Esophagus muscularis mucosa (tissue), 4 donors: ENCODE data around the gene SFSWAP. TPM values are rescaled to one million over a fixed set of nuclear protein-coding genes. Genes with fewer than 3 reads are reported as not detected.

Experiments
- DNase-seq: peaks from one replicate; pipeline ENCODE4 v3.0.0-alpha.2; 2017; ENCODE audit errors: extremely low spot score
- H3K27ac ChIP-seq, 4 donors: fragments of 200-600 bp; sonication (generic); replicated peaks in 1 of 4; 1 replicate in 3 of 4; 2 replicates in 1 of 4; pipeline ENCODE4 v1.5.1; 2016 to 2019; ENCODE audit warnings: mild to moderate bottlenecking in 1 of 4
- H3K27me3 ChIP-seq, 4 donors: fragments of 200-600 bp; sonication (generic); one replicate each; pipeline versions ENCODE4 v1.5.1 to v1.6.0; 2016 to 2019
- H3K36me3 ChIP-seq, 4 donors: fragments of 200-600 bp; sonication (generic); one replicate each; pipeline ENCODE4 v1.5.1; 2016 to 2019
- H3K4me1 ChIP-seq, 4 donors: fragments of 200-600 bp; sonication (generic); one replicate each; pipeline ENCODE4 v1.5.1; 2016 to 2019
- H3K4me3 ChIP-seq, 4 donors: fragments of 200-600 bp; sonication (generic); 1 replicate in 2 of 4; 2 replicates in 2 of 4; pipeline ENCODE4 v1.5.1; 2016 to 2019; ENCODE audit warnings: mild to moderate bottlenecking in 4 of 4, moderate library complexity in 1 of 4
- H3K9me3 ChIP-seq, 4 donors: fragments of 200-600 bp; sonication (generic); 1 replicate in 3 of 4; 2 replicates in 1 of 4; pipeline ENCODE4 v1.5.1; 2016 to 2019
- EP300 ChIP-seq: sonication (generic); formaldehyde crosslinking; IDR thresholded peaks from one replicate; pipeline ENCODE4 v1.6.1; 2017; ENCODE audit warnings: antibody characterized with exemption
- POLR2A ChIP-seq: fragments of 450-650 bp; IDR thresholded peaks from one replicate; pipeline ENCODE4 v1.6.1; 2017; ENCODE audit warnings: antibody characterized with exemption, moderate library complexity, mild to moderate bottlenecking, low read depth
- POLR2AphosphoS5 ChIP-seq, 2 donors: sonication (generic); formaldehyde crosslinking; IDR thresholded peaks; one replicate each; pipeline ENCODE4 v1.6.1; 2017; ENCODE audit warnings: antibody characterized with exemption in 2 of 2
- WGBS: methylation state at CpG from one replicate; pipeline ENCODE4 v1.1.5; 2018; 5-methylcytosine and 5-hydroxymethylcytosine counted together
- intact Hi-C: fragments of 100-400 bp; cut with DNase I; formaldehyde crosslinking; loops from one replicate; pipeline ENCODE4 v1.15.1; 2023
- total RNA-seq, 4 donors: library from RNA; depleted of rRNA; stranded (reverse); fragments of >200 nt; gene quantifications; one replicate each; pipeline versions ENCODE4 v1.1.0 to v1.2.1, GENCODE V29; 2016
- TF ChIP-seq, protein P1 (sequence below), 3 experiments: fragments of 200-600 bp in 2 of 3; fragments of 450-650 bp in 1 of 3; sonication (generic) in 2 of 3; IDR thresholded peaks; one replicate each; pipeline ENCODE4 v1.5.1; 2017 to 2019; ENCODE audit warnings: antibody characterized with exemption in 3 of 3, mild to moderate bottlenecking in 2 of 3, moderate library complexity in 1 of 3

Gene SFSWAP
- total RNA-seq, 4 donors from 2014 or later = 21.7 to 28.2 (median 25.0) TPM

DNA sequence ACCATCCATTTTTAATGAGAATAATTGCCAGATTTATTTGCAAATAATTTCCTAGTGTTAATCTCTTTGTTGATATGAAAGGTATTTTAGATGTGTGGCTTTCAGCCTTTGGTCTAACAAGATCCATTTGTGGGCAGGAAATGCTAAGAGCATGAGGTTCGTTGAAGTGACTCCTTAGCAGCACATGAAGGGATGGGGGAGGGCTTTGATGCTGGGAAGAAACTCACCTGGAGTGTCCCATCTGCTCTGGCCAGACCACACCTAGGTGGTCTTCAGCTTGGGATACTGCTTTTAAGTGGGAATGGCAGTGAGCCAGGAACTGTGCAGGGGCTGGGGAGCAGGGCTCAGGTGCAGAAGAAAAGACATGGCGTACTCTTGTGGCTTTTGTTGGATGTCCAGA, 13.6 kb downstream of the SFSWAP start:
- intact Hi-C loops = no loop called here
- TF ChIP-seq POLR2AphosphoS5 (IDR thresholded peaks at IDR 0.05) = no peak
- no peak for TF ChIP-seq POLR2A
- no peak for TF ChIP-seq EP300
- TF ChIP-seq, protein P1, sequence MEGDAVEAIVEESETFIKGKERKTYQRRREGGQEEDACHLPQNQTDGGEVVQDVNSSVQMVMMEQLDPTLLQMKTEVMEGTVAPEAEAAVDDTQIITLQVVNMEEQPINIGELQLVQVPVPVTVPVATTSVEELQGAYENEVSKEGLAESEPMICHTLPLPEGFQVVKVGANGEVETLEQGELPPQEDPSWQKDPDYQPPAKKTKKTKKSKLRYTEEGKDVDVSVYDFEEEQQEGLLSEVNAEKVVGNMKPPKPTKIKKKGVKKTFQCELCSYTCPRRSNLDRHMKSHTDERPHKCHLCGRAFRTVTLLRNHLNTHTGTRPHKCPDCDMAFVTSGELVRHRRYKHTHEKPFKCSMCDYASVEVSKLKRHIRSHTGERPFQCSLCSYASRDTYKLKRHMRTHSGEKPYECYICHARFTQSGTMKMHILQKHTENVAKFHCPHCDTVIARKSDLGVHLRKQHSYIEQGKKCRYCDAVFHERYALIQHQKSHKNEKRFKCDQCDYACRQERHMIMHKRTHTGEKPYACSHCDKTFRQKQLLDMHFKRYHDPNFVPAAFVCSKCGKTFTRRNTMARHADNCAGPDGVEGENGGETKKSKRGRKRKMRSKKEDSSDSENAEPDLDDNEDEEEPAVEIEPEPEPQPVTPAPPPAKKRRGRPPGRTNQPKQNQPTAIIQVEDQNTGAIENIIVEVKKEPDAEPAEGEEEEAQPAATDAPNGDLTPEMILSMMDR (IDR thresholded peaks at IDR 0.05) = no peak
- Histone ChIP-seq H3K36me3 (peaks cover 72 to 92% (median 89%) of the 10 kb centered on the region in 4 donors), H3K27ac (no peak overlapping the region), H3K4me1 (peaks cover 0 to 8% (median 3%) of the 10 kb centered on the region in 4 donors), H3K4me3 (no peak overlapping the region), H3K27me3 (no peaks in the 10 kb centered on the region), H3K9me3 (no peaks in the 10 kb centered on the region)
- 68% methylated on average over 2 of the region's 2 CpGs for WGBS
- no peak for DNase-seq

DNA sequence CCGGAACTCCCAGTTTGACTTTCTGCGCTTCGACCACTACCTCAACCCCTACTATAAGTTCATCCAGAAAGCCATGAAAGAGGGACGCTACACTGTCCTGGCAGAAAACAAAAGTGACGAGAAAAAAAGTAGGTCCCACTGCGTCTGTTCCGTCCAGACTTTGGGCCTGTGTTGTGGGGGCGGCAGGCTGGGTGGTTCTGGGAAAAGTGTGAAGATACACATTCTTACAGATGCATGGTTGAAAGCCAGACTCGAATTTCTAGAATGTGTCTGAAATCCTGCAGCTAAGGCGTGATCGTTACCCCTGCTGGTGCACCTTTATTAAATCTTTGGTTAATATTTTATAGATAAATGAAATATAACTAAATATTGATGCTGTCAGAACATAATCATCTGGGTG, 14.6 kb downstream of the SFSWAP start:
- intact Hi-C loops = no loop called here
- Histone ChIP-seq H3K9me3 (no peaks in the 10 kb centered on the region), H3K36me3 (peaks cover 72 to 92% (median 89%) of the 10 kb centered on the region in 4 donors), H3K4me1 (peaks cover 0 to 8% (median 3%) of the 10 kb centered on the region in 4 donors), H3K4me3 (no peak overlapping the region), H3K27me3 (no peaks in the 10 kb centered on the region), H3K27ac (no peak overlapping the region)
- WGBS = 92% methylated on average over 11 of the region's 11 CpGs
- no peak for DNase-seq
- TF ChIP-seq, protein P1 (IDR thresholded peaks at IDR 0.05) = no peak
- no peak for TF ChIP-seq POLR2A

DNA sequence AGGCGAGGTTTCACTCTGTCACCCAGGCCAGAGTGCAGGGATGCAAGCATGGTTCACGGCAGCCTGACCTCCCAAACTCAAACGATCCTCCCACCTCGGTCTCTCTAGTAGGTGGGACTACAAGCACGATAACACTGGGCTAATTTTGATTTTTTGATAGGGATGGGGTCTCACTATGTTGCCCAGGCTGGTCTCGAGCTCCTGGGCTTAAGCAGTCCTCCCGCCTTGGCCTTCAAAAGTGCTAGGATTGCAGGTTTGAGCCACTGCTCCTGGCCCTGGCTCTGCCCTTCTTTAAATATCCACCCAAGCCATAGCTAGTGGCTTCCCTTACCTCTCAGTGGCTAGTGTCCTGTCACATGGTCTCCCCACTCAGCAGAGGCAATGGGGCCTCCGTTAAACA, 17.8 kb downstream of the SFSWAP start:
- no peak overlapping the region for H3K4me3 ChIP-seq
- H3K4me1 ChIP-seq = peaks cover 0 to 4% (median 0%) of the 10 kb centered on the region in 4 donors
- H3K9me3 ChIP-seq = no peaks in the 10 kb centered on the region
- no peak for DNase-seq
- peaks cover 79 to 92% (median 92%) of the 10 kb centered on the region in 4 donors for H3K36me3 ChIP-seq
- H3K27ac ChIP-seq = no peak overlapping the region
- no peak for TF ChIP-seq EP300
- TF ChIP-seq POLR2A = no peak
- no peak for TF ChIP-seq POLR2AphosphoS5 (IDR thresholded peaks at IDR 0.05)
- TF ChIP-seq, protein P1 (IDR thresholded peaks at IDR 0.05) = no peak
- intact Hi-C loops = no loop called here
- no peaks in the 10 kb centered on the region for H3K27me3 ChIP-seq
- WGBS = 94% methylated on average over 8 of the region's 8 CpGs

DNA sequence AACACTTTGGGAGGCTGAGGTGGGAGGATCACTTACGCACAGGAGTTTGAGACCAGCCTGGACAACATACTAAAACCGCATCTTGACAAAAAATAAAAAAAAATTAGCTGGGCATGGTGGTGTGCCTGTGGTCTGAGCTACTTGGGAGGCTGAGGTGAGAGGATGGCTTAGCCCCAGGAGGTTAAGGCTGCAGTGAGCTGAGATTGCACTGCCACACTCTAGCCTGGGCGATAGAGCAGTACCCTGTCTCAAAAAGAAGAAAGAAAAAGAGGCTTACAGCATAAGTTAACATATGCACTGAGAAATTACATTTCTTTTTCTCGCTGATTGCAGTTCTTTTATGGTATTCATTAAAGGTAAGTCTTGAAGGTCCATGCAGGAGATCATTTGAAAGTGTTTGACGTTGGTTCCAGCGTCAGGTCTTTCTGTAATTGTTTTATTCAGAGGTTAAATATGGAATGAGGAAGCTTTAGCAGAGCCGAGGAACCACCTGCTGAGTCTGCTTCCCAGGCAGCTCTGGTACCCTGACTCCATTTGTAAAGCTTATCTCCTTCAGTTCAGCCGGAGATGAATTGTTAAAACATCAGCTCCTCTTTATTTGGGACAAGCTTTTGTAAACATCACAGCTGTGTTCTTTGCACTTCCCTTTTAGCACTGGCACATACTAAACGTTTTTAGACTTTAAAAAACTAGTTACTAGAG, 18.5 kb downstream of the SFSWAP start:
- Histone ChIP-seq H3K9me3 (no peaks in the 10 kb centered on the region), H3K4me3 (no peak overlapping the region), H3K4me1 (no peaks in the 10 kb centered on the region), H3K27ac (no peak overlapping the region), H3K27me3 (no peaks in the 10 kb centered on the region), H3K36me3 (peaks cover 86 to 99% (median 98%) of the 10 kb centered on the region in 4 donors)
- intact Hi-C loops = no loop called here
- DNase-seq = no peak
- 63% methylated on average over 9 of the region's 9 CpGs for WGBS
- TF ChIP-seq, protein P1 (IDR thresholded peaks at IDR 0.05) = no peak
- TF ChIP-seq POLR2A (no peak), EP300 (no peak), POLR2AphosphoS5 (IDR thresholded peaks at IDR 0.05) (no peak)
